ENCODE results near the gene REV3L. TPM values are rescaled to one million over a fixed set of nuclear protein-coding genes. Genes with fewer than 3 reads are reported as not detected.

REV3L gene
- polyA plus RNA-seq, 2 of the 4 experiments (the other 2 are of a cell fraction), result 4.1 to 12.4 TPM

DNA sequence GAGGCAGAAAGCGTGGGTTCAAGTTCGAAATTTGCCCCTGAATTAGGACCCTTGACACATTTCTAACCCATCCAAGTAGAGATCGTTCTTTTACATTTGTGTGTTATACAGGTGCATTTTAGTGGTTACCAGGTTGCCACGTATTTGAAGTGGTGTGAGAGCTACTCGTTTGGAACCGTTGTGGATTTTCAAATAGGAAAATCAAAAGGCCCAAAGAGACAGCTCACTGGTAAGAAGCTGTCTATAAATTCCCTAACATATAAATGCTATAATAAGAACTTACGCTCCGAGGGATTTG, 1.6 kb upstream of the REV3L start (continued):
- TF ChIP-seq TP53 (CRISPR knock-in tag; IDR thresholded peaks at IDR 0.05) (no peak), JUNB (IDR thresholded peaks at IDR 0.05) (no peak), HOXB5 (CRISPR knock-in tag; IDR thresholded peaks at IDR 0.05) (no peak), FOXS1 (CRISPR knock-in tag; IDR thresholded peaks at IDR 0.05) (no peak)
- TF ChIP-seq, protein P1, sequence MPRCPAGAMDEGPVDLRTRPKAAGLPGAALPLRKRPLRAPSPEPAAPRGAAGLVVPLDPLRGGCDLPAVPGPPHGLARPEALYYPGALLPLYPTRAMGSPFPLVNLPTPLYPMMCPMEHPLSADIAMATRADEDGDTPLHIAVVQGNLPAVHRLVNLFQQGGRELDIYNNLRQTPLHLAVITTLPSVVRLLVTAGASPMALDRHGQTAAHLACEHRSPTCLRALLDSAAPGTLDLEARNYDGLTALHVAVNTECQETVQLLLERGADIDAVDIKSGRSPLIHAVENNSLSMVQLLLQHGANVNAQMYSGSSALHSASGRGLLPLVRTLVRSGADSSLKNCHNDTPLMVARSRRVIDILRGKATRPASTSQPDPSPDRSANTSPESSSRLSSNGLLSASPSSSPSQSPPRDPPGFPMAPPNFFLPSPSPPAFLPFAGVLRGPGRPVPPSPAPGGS (IDR thresholded peaks at IDR 0.05), result no peak
- TF ChIP-seq, protein P2, sequence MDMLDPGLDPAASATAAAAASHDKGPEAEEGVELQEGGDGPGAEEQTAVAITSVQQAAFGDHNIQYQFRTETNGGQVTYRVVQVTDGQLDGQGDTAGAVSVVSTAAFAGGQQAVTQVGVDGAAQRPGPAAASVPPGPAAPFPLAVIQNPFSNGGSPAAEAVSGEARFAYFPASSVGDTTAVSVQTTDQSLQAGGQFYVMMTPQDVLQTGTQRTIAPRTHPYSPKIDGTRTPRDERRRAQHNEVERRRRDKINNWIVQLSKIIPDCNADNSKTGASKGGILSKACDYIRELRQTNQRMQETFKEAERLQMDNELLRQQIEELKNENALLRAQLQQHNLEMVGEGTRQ (IDR thresholded peaks at IDR 0.05), result no peak

DNA sequence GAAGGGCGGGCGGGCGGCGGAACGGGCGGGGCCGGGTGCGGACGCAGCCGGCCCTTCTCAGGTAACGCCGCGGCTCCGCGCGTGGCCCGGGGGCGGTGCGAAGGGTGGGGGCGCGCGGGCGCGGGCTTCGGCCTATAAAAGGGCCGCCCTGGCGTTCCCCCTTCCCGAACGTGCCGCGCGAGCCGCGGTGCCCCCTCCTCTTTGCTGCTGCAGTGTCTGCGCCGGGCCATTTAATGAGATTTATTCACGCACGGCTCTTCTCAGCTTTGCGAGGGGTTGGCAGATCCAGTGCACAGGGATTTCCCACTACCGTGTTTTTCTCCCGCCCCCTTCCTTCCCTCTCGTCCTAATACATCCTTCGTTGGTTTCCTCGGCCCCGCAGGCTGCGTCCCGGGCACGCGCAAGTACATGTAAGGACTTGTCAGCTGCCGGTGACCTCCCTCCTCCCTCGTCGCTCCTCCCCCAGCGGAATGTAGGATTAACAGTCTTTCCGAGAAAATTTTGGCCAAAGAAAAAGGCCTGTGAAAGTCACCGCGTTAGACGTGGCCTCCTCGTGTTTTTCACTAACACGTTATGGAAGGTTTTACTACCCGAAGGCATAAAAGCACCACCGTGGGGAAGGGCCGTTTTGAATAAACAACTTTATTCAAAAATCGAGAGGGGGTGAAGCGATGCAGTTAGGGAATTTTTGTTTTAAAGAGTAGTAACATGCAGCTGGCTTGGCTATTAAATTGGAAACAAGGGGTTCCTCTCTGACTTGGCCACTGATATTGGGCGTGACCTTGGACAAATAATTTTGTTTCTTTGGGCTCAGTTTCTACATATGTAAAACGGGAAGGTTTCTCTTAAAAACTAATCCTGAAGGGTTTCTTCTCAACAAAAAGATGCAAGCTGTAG, 966 bp upstream of the REV3L start:
- FAIRE-seq, result no peak
- CTCF ChIA-PET, result interaction anchor here (1.3 kb wide), 1 partner anchor 159 kb away, joined by 3 read pairs; no protein-coding TSS in a partner anchor
- Histone ChIP-seq H3K9me3 (peaks cover 10% of the 10 kb centered on the region; the same call in 2 of the 3 replicates), H3K4me3 (peak overlapping the region; percentile 97), H3K4me2 (peak overlapping the region; percentile 81), H3K4me1 (peaks cover 30% of the 10 kb centered on the region), H3K27ac (peak overlapping the region; percentile 99)
- ATAC-seq, result peak; percentile 80 to 86
- under 1% methylated on average over 31 of the region's 66 CpGs for WGBS (ENCODE audit: missing lambda C conversion rate)
- peak; percentile 66 to 93 for DNase-seq (ENCODE audit: low read depth in 1 of 2, low spot score in 1 of 2)
- POLR2A ChIA-PET, result interaction anchor here (0.8 to 2.8 kb wide), 9 partner anchors 11 to 225 kb away, joined by 3 to 30 read pairs (median 4); partner anchors contain the start of gene TRAF3IP2
- TF ChIP-seq, protein P3, sequence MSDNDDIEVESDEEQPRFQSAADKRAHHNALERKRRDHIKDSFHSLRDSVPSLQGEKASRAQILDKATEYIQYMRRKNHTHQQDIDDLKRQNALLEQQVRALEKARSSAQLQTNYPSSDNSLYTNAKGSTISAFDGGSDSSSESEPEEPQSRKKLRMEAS (IDR thresholded peaks at IDR 0.05), result peak; percentile 22; the same call in 1 of the 2 replicates
- peak; percentile 80; the same call in 1 of the 2 replicates for TF ChIP-seq MAZ (IDR thresholded peaks at IDR 0.05; ENCODE audit: borderline replicate concordance, low read depth, low read length)
- no peak for TF ChIP-seq FOSL2 (IDR thresholded peaks at IDR 0.05)
- TF ChIP-seq FOSL2 (CRISPR knock-in tag; IDR thresholded peaks at IDR 0.05), result no peak
- peak; percentile 76 to 79; a peak in 4 of 5 replicates for TF ChIP-seq JUN (IDR thresholded peaks at IDR 0.05)
- no peak for TF ChIP-seq RAD21 (conservative IDR thresholded peaks at IDR 0.05 in 1 of 2, IDR thresholded peaks at IDR 0.05 in 1 of 2)
- TF ChIP-seq ZFP36 (IDR thresholded peaks at IDR 0.05; ENCODE audit: borderline replicate concordance, partially characterized antibody), result no peak
- no peak for TF ChIP-seq EHF (CRISPR knock-in tag; IDR thresholded peaks at IDR 0.05)
- TF ChIP-seq, protein P4, sequence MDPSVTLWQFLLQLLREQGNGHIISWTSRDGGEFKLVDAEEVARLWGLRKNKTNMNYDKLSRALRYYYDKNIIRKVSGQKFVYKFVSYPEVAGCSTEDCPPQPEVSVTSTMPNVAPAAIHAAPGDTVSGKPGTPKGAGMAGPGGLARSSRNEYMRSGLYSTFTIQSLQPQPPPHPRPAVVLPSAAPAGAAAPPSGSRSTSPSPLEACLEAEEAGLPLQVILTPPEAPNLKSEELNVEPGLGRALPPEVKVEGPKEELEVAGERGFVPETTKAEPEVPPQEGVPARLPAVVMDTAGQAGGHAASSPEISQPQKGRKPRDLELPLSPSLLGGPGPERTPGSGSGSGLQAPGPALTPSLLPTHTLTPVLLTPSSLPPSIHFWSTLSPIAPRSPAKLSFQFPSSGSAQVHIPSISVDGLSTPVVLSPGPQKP (IDR thresholded peaks at IDR 0.05; ENCODE audit: low read depth, low read length), result no peak
- TF ChIP-seq POLR2A (IDR thresholded peaks at IDR 0.05; ENCODE audit: low read length), result peak; percentile 45; the same call in 1 of the 2 replicates
- no peak for TF ChIP-seq KDM1A (IDR thresholded peaks at IDR 0.05; ENCODE audit: low read depth)
- TF ChIP-seq TP53 (CRISPR knock-in tag; IDR thresholded peaks at IDR 0.05), result peak; percentile 96
- TF ChIP-seq, protein P5, sequence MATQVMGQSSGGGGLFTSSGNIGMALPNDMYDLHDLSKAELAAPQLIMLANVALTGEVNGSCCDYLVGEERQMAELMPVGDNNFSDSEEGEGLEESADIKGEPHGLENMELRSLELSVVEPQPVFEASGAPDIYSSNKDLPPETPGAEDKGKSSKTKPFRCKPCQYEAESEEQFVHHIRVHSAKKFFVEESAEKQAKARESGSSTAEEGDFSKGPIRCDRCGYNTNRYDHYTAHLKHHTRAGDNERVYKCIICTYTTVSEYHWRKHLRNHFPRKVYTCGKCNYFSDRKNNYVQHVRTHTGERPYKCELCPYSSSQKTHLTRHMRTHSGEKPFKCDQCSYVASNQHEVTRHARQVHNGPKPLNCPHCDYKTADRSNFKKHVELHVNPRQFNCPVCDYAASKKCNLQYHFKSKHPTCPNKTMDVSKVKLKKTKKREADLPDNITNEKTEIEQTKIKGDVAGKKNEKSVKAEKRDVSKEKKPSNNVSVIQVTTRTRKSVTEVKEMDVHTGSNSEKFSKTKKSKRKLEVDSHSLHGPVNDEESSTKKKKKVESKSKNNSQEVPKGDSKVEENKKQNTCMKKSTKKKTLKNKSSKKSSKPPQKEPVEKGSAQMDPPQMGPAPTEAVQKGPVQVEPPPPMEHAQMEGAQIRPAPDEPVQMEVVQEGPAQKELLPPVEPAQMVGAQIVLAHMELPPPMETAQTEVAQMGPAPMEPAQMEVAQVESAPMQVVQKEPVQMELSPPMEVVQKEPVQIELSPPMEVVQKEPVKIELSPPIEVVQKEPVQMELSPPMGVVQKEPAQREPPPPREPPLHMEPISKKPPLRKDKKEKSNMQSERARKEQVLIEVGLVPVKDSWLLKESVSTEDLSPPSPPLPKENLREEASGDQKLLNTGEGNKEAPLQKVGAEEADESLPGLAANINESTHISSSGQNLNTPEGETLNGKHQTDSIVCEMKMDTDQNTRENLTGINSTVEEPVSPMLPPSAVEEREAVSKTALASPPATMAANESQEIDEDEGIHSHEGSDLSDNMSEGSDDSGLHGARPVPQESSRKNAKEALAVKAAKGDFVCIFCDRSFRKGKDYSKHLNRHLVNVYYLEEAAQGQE (IDR thresholded peaks at IDR 0.05), result 0 out of 2 replicates have a peak, but pooled peaks have one; percentile 2
- TF ChIP-seq, protein P2 (IDR thresholded peaks at IDR 0.05), result 0 out of 2 replicates have a peak, but pooled peaks have one; percentile 9
- TF ChIP-seq SMC3 (IDR thresholded peaks at IDR 0.05), result no peak
- TF ChIP-seq MYC (IDR thresholded peaks at IDR 0.05; ENCODE audit: borderline replicate concordance, low read length), result no peak
- no peak for TF ChIP-seq CHD2 (IDR thresholded peaks at IDR 0.05; ENCODE audit: low read length, partially characterized antibody)
- TF ChIP-seq, protein P6, sequence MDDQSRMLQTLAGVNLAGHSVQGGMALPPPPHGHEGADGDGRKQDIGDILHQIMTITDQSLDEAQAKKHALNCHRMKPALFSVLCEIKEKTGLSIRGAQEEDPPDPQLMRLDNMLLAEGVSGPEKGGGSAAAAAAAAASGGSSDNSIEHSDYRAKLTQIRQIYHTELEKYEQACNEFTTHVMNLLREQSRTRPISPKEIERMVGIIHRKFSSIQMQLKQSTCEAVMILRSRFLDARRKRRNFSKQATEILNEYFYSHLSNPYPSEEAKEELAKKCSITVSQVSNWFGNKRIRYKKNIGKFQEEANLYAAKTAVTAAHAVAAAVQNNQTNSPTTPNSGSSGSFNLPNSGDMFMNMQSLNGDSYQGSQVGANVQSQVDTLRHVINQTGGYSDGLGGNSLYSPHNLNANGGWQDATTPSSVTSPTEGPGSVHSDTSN (IDR thresholded peaks at IDR 0.05), result no peak

Data from A549 (cell line).